GM13976 (cell line): ENCODE results near the gene LNPK.

Experiments
- DNase-seq: peaks from one replicate; pipeline ENCODE4 v3.0.0; 2012; ENCODE audit warnings: low spot score
- CTCF ChIP-seq: IDR thresholded peaks from 2 replicates; pipeline ENCODE4 v1.5.1; 2012; ENCODE audit warnings: borderline replicate concordance, mild to moderate bottlenecking; ENCODE audit not compliant: insufficient read depth; ENCODE audit errors: extremely low read depth, missing control alignments, control extremely low read depth
- in situ Hi-C: fragments of 300-500 bp; cut with MboI; formaldehyde crosslinking; loops from one replicate; pipeline ENCODE4 v1.12.0; 2022; ENCODE audit warnings: low sequenced_read_pairs, mixed read lengths, inconsistent platforms; ENCODE audit not compliant: unreplicated experiment

The LNPK gene

GRCh38 chr2:175879679-175880078 lies 122.4 kb downstream of the LNPK start:
- TF ChIP-seq CTCF = no peak
- no peak for DNase-seq
- in situ Hi-C loops = no loop called here

GRCh38 chr2:175877845-175878544 lies 124.1 kb downstream of the LNPK start:
- in situ Hi-C loops = no loop called here
- no peak for DNase-seq
- TF ChIP-seq CTCF = no peak

GRCh38 chr2:175874291-175874690 lies 127.8 kb downstream of the LNPK start:
- in situ Hi-C loops = no loop called here
- DNase-seq = no peak
- no peak for TF ChIP-seq CTCF
